ENCODE data around the gene SLC13A2.

The SLC13A2 gene

DNA sequence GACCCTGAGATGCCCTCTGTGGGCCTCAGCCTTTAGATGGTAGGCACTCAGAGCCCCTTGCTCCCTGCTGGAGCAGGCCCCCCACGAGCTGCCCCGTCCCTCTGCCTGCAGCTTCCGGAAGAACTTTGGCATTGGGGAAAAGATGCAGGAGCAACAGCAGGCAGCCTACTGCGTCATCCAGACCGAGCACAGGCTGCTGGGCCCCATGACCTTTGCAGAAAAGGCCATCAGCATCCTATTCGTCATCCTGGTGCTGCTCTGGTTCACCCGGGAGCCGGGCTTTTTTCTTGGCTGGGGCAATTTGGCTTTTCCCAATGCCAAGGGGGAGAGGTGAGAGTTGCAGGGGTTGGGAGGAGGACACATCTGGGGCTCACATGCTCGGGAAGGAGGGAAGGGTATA lies 20.0 kb downstream of the SLC13A2 start:
- no peak for DNase-seq (ENCODE audit: low read depth)

DNA sequence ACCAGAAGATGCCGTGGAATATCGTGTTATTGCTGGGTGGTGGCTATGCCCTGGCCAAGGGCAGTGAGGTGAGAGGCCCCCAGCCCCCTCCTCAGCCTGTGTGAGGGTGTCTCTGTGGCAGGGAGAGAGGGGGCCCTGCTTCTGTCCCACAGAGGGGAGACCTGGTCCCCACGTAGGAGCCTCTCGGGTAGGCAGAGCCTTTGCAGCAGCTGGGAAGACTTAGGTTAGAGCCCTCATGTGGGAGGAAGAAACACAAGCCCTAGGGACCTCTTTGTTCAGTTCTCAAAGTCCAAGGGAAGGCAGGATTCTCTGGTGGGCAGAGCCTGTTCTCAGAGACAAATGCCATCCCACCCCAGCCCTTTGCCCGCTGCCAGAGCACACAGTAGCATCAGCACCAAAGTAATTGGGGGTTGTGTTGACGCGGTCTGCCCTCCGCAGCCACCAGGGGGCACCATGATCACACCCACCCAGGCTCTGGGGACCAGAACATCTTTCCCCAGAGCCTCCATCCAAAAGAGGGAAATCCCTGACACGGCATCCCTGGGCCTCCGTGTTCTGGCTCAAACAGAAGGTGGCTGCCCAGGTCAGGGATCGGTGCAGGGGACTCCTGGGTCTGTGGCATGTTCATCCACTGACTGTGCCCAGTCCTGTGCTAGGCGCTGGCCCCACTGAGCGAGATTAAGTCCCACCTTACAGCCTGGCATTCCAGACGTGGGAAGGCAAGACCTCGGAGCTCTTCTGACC lies 21.2 kb downstream of the SLC13A2 start:
- peak; percentile 8 for DNase-seq (ENCODE audit: low read depth)

- DNase-seq (ENCODE audit: low read depth) = no peak
These were observed 22.2 kb downstream of the SLC13A2 start for GRCh38 chr17:28495635-28496034.

GRCh38 chr17:28497931-28498330 lies 24.5 kb downstream of the SLC13A2 start:
- no peak for DNase-seq (ENCODE audit: low read depth)

DNA sequence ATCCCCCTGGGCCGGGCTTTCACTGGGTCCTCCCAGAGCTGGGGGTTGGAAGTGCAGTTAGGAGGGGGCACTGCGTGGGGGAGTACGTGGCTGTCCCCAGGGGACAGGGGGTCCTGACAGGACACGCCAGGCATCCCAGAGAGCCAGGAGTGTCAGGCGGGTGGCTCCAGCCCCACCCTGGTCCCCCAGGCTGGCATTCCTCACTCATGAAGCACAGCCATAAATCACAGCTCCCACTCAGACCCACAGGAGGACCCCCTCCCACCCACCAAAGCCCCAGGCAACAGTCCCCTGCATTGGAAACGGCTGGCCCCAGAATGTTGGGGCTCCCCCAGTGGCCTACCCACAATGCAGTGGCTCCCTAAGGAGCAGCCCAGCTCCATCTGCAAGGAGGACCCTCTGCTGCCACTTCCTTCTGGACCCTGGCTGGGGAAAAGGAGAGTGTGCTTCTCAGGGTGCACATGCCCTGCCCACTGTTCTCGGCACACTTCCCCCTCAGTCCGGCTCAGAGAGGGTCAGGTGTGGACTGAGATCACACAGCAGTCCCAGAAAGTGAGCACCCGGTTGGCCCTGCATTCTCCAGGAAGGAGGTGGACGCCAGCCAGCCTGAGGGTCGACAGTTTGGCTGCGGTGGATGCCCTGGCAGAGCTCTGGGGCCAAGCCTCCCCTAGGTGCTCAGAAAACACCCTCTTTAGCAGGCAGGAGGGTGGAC lies 25.4 kb downstream of the SLC13A2 start:
- DNase-seq (ENCODE audit: low read depth) = no peak

GRCh38 chr17:28499364-28499664 lies 25.9 kb downstream of the SLC13A2 start:
- no peak for DNase-seq (ENCODE audit: low read depth)

DNA sequence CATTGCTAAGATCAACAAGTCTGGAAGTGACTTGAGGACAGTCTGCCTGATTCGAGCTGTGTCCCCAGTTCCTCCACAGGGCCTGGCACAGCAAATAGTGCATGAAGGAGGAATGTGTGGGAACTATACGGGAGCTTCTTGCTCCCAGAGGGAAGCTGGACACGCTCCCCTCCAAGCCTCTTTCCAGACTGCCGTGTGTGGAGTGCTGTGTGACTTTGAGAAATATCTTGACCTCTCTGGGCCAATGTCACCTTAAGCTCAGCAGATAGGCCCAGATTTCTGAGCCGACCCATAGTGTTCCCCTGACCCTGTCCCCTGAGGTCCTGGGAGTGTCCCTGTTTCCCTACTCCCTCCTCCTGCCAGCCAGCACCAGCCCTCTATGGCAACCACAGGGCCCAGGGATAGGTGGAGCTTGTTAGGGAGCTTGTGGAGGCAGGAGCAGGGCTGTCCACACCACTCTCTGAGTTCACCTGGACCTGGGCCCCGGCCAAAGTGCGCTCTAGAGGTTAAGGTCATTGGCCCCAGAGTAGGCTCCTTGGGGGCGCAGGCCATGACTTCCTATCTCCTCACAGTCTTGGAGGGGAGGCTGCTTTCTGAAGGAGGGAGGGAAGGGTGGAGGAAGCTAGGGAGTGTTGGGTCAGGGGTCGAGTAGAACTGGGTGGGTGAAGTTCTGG lies 26.4 kb downstream of the SLC13A2 start:
- DNase-seq (ENCODE audit: low read depth) = no peak

- DNase-seq (ENCODE audit: low read depth) = no peak
These were observed 27.4 kb downstream of the SLC13A2 start for GRCh38 chr17:28500712-28501379.

DNA sequence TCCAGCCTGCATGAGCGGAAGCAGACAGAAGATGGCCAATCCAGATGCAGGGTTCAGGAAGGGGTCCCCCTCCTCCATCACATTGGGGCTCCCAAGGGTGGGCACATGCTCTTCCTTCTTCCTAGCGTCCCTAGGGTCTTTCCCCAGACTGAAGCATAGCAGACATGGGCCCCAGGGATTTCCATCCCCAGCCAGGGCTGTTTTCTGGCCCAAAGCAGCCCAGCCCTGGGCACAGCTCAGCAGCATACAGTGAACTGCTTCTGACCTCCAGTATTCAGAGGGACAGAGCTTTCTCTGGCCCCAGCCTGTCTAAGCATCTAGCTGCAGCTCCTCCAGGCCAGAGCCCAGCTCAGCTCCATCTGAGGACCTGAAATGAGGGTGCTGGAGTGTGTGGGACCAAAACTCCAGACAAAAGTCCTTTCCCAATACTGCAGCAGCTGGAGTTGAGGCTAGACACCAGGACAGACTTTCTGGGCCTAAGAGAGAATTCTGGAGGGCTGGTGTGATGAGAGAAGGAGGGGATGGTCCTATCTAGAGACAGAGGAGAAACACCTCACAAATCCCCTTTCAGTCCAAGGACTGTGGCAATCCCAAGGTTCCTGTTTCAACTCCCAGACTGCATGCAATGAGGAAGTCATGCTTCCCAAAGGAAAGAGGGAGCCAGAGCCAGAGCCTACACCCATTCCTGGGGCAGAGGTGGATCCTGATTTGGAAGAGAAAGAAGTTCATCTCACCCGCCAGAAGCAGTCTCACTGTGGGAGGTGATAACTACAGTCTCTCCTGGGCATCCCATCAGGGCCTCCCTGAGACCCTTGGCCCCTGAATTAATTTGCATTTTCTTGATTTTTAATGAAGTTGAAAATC lies 28.2 kb downstream of the SLC13A2 start:
- DNase-seq (ENCODE audit: low read depth) = no peak

DNA sequence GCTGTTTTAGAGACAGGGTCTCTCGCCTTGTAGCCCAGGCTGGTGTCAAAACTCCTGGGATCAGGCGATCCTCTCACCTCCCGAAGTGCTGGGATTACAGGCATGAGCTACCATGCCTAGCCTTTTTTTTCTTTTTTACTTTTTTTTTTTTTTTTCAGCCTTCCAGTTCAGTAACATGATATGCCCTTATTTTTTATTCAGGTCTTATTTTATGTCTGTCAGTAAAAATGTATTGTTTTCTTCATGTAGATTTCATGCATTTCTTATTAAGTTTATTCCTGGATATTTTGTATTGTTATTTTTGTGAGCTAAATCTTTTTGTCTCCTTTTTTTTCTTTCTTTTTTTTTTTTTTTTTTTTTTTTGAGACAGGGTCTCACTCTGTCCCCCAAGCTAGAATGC lies 30.0 kb downstream of the SLC13A2 start:
- no peak for DNase-seq (ENCODE audit: low read depth)

DNA sequence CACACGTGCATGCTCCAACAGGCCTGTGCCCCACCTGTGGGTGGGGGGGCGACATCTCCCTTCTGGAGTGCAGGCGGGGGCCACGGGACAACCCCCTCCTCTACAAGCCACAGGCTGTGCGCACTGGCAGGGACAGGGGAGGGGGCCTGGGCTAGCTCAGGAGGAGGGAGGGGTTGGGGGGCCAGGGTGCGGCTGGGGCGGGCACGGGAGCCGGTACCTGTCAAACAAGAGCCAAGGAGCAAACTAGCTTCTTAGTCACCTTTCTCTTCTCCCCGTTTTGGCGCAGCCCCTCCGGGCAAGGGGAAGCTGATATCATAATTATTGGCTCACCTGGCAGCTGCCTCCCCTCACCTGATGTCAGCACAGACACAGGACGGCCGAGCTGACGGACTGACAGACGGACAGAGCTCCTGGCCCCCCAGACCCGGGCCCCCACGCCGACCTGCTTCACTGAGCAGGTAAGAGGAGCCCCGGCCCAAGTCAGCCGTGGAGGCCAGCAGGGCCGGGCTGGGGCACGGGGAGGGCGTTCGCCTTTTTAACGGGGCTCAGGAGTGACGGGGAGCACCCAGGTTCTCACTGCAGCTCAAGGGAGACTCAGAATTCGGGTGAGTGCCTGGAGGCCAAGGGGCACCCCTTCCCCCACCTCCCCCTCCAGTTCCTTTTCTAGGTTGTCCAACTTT lies 32.7 kb downstream of the SLC13A2 start, which contains the start of gene FOXN1:
Gene FOXN1, plus strand, starts transcription at position 363 of the 680 bp plus-strand sequence. CDS start 17,622 bp downstream, outside the sequence.
- no peak for DNase-seq (ENCODE audit: low read depth)

DNA sequence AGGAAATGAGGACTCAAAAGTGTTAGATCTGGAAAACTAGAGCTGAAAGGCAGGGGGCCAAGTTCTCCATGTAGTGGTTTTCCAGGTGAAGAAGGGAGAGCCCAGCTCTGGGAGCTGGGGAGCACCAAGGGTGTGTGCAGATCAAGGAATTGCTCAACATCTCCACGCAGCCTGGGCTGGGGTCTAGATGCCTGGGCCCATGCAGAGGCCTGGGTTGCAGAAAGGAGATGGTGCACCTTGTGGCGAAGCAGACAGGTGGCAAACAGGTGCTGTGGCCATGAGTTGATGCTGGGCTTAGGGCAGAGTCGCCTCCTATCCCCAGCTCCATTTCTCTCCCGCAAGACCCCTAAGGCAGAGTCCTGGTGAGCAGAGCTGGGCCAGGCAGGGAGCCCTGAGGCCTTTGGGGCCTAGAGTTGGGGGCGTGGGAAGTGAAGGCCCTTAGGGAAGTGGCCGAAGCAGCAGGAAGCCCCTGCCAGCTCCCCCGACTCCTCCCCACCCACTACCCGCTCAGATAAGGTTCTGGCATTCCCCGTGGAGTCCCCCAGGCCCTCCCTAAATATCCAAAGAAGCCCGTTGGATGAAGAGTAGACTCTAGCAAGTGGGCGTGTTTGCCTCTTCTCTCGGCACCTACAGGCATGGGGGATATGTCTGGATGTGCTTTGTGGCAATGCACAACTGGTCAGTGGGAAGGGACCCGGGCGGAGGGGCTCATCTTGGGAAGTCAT lies 33.5 kb downstream of the SLC13A2 start:
- DNase-seq (ENCODE audit: low read depth) = no peak

DNA sequence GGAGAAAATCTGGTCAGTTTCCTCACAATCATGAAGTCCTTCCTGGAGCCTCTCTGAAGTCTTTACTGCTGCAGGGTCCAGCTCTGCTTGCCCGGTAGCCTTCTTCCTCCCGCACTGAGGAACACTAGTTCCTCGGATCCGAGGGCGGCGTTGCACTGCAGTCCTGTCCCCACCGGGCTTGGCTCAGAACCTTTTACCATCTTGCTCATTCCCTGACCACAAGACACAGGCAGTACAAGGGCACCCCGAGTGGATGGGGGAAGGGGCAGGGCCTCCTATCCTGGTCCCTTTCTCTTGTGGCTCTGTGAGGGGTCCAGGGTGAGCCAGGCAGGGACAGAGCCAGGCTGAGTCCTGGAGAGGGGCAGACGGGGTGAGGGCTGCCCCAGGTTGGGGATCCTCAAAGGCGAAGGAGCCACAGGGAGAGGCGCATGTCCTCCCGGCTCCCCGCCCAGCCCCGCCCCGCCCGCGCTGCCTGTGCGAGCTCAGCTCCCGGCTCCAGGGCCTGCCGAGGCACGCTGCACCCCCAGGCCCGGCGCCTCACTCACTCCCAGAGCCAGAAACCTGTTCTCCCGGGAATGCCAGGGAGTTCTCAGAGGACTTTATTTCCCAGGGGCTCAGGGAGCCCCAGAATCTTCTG lies 34.2 kb downstream of the SLC13A2 start:
- DNase-seq (ENCODE audit: low read depth) = no peak

DNA sequence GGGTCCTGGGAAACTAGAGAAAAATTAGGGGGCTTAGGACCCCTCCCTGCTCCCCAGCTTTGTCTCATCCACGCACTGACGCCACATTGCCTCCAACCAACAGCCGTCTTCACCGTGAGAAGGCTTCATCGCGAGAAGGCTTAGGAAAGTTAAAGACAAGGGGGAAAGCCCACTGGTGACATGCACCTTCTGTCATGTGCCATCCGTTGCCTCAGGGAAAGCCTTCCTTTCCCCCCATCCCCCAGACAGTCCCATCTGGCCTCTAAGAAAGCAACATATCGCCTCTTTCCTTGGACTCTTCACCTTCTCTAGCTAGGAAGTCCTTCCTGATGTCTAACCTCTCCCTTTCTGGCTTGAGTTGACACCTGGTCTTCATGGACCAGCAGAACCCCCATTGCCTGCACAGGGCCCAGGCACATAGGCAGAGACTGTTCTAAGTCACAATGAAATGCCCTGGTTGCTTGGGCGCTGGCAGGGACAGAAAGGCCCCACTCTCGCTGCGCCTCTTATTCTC lies 34.8 kb downstream of the SLC13A2 start:
- no peak for DNase-seq (ENCODE audit: low read depth)

DNA sequence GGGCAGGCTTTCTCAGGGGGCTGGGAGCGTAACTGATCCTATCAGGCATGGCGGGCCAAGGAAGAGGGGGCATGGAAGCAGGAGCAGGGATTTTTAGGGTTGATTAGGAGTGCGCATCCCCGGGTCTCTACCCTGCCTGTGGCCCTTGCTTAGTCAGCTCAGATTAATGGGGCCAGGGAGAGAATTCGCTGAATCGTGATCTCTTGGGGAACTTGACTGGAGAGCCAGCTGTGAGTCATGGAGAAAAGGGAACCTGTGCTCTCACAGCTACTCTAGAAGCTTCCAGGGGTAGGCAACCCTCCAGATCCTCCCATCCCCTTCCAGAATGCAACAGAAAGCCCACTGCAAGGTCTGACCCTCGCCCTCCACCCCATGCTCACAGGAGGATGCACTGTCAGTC lies 36.3 kb downstream of the SLC13A2 start:
- DNase-seq (ENCODE audit: low read depth) = no peak

- DNase-seq (ENCODE audit: low read depth) = no peak
These were observed 38.5 kb downstream of the SLC13A2 start for GRCh38 chr17:28511858-28512461.

DNA sequence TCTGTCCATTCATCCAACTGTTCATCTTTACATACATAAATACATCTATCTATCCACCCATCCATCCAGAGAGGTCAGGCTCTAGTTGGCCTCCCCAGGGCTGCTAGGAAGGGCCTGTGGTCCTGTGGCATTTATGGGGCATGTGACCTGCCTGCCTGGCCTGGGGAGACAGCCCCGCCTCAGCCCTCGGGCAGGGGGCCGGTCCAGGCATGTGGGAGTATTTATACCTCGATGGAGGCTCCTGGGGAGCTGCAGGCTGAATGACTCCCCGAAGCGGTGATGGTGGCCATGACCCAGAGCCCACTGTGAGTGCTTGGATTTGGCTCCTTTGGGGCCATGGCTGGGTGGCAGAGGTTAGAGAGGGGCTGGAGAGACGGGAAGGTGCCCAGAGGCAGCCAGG lies 40.0 kb downstream of the SLC13A2 start:
- DNase-seq (ENCODE audit: low read depth) = no peak

DNA sequence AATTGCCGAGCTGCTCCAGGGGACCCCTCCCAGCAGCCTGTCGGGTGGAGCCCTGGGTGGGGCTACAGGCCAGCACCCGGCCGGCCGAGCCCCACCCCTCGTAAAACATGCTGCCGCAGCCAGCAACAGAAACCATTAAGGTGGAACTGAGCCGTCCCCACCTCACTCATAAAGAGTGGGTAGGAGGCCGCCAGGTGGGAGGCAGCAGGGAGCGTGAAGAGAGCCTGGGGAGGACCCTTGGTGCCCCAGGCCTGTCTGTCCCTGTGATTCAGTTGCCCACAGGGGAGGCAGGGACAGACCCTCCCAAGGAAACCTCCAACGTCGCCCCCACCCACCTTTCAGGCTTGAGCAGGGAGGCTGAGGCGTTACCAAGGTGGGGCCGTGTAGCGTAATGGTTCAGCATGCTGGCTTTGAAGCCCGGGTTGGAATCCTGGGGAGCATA lies 41.1 kb downstream of the SLC13A2 start:
- DNase-seq (ENCODE audit: low read depth) = no peak

GRCh38 chr17:28515518-28515917 lies 42.1 kb downstream of the SLC13A2 start:
- DNase-seq (ENCODE audit: low read depth) = no peak
